GM21423 (cell line): ENCODE measurements around the gene TSPAN18.

ENCODE experiments used
- ATAC-seq: cut with Tn5 transposase; IDR thresholded peaks from one replicate; pipeline ENCODE4 v1.9.1; 2021; ENCODE audit warnings: mild to moderate bottlenecking, moderate library complexity; ENCODE audit not compliant: unreplicated experiment

The TSPAN18 gene

DNA sequence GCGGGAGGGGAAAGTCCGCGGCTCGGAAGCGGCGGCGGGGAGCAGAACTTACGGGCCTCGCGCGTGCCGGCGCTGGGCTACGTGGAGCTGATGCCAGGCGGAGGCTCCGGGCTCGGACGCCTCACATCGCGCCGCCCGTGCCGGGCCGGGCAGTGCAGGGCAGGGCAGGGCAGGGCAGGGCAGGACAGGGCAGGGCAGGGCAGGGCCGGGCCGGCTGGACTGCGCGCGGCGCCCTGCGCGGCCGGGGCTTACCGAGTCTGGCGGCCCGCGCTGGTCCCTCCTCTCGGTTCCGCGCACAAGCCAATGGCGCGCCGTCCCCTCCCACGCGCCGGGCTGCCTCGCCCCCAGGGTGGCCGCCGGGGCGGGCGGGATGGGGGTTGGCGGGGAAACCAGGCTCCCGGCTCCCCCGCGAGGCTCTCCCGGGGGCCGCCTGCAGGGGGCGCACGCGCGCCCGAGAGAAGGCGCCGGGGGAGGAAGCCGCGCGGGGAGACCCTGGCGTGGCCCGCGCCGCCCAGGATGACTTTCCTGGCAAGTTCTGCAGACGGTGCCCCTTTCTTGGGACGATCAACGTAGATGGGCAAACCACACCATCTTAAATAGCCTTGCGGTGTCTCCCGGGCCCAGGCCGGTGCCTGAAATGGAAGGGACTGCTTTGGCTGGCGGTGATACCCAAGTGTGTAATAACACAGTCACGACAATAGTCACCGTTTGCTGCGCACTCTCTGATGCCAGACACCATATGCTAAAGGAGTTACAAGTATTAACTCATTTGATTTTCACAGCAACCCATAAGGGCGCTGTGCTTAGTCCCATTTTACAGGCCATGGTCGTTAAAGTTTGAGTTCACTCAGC, 224.1 kb downstream of the TSPAN18 start, which contains the start of gene TP53I11:
TP53I11 (minus strand) TSS at position 259 of the 852 bp plus-strand sequence. CDS start 12,548 bp downstream, outside the sequence.
- no peak for ATAC-seq

DNA sequence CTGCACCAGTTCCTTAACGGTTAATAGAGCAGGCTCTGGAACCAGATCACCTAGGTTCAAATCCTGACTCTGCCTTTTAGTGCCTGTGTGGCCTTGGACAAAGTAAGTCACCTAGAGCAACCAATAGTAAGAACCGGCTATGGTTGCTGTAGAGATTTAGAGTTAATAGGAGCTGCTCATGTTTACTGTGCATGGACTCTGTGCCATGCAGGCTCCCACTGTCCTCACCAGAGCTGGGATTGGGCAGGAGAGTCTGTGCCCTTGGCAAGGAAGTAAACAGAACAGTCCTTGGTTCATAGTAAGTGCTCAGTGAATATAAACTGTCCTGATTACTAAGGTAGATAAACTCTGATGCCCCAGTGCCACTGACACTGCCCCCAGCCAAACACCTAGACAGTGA, 225.3 kb downstream of the TSPAN18 start:
- no peak for ATAC-seq

DNA sequence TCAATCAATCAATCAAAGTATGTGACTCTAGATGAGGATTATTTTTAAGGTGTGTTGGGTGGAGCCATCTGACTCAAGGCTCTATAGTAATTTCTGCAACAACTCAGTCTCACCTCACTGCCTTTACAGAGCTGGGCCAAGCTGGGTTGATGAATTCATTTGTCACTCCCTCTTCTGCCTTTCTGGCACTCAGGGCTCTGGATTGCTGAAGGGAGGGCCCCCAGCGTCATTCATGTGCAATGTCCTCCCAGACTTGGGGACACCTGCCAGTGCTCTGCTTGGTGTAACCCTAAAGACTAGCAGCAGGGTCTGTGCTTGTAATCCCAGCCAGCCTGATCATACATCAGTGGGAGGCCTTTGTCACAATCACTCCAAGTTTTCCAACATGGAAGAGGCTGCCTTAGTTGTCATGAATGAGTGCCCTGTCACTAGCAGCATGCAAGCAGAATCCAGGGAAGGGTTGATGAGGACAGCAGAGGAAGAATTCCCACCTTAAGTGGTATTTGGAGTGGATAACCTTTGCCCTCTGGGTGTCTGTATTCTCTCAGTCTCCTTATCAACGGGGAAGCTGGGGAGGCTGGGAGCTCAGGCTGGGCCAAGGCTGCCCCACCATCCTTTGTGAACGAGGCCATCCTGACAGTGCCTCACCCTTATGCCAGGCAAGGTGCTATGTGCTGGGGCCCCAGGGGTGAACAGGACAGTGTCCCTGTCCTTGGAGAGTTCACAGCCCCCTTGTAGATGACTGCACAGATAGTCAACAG, 225.9 kb downstream of the TSPAN18 start:
- no peak for ATAC-seq

DNA sequence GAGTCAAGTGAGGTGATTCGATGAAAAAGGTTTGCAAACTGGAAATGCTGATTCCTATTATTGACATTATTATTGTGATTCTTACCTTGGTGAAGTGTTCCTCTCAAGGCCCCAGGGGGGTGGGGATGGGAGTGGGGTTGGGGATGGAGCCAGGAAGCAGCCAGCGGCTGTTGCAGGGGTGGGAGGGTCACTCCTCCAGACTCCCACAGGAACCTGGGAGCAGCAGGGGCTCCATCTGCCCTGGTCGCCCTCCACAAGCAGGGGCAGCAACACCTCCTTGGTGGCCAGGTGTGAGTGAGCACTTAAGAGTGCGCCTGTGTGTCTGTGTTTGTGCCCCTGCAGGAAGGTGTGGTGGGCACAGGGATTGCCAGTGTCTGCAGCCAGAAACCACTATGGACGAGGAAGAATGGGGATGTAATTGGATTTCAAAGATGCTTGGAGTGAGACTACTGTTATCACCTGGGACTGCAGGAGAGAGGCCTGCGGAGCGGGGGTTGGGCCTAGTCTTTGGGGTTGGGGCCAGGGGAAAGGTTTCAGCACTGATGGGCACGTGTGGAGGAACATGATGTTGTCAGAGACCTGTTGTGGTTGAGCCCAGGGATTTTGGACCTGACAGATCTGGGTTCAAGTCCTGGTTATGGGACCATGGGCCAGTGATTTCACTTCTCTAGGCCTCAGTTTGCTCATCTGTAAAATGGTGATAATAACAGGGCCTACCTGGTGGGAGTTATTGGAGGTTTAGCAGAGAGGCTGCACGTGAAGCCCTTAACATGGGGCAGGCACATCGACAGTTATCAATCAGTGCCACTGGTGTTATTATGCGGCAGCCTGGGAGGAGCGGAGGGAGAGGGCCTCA, 227.5 kb downstream of the TSPAN18 start:
- no peak for ATAC-seq

DNA sequence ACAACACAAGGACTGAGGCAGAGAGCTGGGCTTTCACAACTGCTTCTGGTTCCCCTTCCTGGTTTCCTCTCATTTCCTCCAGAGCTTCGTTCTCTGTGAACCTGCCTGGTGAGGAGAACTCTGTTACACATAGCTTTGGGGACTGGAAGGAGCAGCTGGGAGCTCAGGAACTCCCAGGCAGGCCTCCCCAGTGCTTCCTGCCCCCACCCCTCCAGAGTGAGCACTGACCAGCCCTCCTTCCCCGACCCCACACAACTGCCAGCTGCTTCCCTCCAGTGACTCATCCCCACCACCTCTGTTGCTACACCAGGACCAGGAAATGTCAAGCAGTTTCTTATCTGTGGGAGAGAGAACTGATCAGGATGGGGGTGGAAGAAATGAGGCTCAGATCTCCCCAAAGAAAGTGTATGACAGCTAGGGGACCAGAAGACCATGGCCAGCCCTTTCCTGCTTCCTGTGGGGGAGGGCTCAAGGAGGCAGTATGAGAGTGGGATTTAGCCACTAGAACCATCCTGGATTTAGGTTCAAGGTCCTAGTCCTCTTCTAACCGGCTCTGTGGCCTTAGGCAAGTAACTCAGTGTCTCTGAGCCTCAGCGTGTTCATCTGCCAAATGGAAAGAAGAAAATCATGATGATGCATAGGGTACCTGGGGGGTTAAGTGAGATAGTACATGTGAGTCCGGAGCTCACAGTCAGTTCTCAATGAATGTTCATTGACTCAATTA, 228.4 kb downstream of the TSPAN18 start:
- no peak for ATAC-seq

DNA sequence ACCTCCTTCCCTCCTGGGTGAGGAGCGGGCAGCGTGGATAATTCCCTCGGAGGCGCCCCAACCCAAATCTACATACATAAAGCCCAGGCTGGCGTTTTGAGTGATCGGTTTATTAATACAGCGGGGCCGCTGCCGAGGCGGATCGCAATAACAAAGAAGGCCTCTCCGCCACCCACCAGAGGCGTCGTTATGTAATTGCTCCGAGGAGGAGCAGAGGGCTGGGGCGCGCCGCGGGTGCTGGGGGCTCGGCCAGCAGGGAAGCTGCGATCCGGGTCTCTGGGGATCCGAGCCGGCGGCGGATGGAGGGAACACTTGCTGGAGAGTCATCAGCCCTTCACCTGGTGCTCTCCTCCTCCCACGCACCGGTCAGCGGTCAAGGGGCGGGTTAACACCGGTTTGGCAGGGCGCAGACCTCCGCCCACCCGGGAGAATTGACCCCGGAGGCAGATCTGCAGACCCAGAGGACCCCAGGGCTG, 230.3 kb downstream of the TSPAN18 start:
- no peak for ATAC-seq

DNA sequence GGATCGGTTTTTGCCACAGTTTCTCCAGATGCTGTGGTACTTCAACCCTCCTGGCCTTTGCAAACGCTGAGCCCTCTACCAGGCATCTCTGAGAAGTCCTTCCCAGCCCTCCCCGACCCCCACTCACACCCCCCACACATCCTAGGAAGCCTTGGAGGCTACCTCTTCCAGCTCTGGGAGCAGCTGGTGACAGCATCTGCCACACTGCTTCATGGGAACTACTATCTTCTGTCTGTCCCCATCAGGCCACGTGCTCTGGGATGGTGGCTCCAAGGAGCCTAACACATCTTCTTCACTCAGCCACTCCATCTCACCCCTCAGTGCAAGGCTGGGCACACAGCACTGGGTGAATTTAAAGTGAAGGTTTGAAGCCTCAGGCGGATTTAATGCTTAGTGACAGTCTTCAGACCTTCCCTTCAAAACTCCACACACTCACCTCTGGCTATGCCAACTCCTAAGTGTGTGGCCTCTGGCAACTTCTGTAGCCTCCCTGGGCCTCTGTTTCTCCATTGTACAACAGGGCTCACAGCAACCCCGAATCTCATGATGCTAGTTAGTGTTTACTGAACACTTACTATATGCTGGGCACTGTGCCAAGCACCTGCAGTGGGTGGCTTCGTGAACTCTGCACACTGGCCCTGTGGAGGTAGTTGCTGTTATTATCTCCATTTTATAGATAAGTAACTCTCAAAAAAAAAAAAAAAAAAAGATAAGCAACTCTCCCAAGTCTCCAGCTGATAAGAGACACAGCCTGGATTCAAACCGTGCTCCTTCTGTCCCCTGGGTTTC, 231.2 kb downstream of the TSPAN18 start:
- no peak for ATAC-seq

DNA sequence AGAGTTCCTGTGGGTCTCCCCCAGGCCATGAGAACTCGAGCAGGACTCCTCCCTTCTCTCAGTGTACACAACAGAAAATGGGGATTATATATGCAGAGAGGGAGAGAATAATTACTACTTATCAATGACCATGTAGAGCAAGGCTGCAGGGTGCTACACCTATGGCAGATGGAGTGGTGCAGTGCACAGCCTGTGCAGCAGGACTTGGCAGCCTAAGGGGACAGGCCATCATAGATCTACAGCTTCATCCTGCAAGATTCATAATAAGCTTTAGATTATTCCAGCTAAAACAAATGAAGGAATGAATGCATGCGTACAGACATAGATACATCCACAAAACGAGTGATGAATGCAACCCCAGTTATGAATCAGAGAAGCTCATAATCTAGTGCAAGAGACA, 232.3 kb downstream of the TSPAN18 start:
- ATAC-seq, result no peak

DNA sequence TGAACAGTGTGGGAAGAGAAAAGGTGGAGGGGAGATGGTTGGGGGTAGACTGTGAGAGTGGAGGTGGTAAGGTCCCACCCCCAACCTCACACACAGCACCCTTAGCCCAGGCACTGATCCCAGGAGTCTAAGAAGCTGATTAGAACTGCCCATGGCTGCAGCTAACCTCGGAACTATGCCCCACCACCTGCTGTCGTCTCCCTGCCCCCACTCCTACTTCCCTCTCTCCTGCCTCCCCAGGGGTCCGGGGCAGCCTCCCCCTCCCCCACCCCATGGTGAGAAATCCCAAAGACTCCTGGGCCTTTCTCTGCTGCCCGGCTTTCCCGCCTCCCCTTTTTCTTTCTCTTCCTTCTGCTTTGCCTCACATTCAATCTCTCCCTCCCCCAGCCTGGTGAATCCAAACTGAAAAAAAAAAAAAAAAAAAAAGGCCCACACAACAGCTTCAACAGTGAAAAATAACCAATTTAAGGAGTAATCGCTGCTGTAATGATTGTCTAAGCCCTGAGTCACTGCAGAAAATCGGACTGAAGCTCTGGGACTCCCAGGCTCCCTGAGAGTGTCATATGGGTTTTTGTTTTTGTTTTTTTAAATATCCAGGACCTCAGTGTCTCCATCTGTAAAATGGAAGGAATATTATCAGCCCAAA, 233.6 kb downstream of the TSPAN18 start:
- ATAC-seq, result no peak

DNA sequence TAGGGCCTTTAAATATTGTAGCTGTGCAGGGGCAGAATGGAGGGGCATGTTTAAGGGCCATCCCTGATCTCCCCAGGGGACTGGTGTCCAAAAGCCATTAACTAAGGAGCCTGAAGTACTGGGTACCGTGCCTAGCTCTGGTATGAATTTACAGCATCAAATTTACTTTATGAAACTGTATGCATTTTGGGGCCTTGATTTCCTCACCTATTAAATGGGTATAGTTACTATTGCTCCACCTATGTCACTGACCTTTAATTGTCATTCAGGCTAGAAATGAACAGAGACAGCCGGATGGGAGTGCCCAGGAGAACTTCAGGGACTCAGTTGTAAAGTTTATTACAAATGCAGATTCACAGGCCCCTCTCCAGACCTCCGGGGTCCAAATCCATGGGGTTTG, 235.7 kb downstream of the TSPAN18 start:
- ATAC-seq, result no peak

DNA sequence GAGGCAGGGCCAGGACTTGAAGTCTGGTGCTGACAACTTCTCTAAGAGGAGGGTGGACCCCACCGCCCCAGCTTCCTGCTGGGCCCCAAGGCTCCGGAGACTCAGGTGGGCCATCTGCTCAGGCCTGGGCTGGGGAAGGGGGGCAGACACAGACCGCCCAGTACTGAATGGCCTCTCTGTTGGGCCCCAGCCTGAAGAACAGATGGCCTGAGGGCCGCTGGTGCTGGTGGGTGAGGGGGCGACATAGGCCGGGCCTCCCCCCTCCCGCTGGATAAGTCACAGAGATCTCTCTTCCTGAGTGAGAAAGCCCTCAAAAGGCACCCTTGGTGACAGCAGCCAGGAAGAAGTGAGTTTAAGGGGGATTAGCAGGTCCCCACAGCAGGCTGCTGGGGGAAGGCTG, 236.4 kb downstream of the TSPAN18 start:
- no peak for ATAC-seq

DNA sequence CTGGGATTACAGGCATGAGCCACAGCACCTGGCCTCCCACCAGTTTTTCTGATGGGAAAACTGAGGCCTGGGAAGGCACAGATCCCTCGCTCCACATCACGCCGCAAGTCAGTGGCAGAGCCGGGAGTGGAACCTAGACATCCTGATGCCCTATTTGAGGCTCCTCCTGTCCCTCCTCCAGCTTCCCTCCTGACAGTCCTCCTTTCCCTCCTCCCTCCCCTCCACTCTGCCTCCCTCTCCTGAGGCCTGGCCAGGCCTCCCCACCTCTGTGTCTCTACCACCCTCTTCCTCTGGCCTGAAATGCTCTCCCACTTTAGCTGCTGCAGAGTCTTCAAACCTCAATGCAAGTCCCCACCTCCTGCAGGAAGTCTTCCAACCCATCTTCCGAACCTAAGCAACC, 237.2 kb downstream of the TSPAN18 start:
- no peak for ATAC-seq

DNA sequence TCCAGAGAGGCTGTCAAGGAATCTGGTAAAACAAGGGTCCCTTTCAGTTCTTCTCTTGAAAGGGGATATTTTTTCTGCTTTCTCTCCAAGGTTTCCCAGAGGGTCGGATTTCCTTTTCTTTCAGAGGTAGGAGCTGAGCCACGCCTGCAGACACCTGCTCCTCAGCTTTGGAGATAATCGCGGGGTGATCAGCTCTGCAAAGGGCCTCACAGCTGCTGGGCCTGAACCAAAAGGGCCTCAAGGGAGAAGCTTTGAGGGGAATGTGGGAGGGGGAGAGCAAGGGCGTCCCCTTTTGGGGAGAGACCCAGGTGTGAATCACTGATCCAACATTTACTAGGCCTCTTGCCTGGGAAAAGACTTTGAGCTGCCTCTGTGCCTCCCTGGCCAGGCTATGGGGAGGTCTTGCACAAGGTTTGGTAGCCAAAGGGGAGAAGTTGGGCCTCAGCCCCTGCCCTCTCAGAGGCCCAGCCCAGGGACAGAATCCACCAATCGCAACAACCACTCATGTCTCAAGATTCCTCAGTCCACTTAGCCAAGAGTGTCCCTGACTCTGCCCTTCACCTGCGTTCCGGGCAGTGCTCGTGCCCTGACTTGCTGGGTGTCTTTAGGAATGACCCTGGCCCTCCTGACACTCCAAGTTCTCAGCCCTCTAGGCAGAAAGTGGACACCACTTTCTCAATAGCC, 237.9 kb downstream of the TSPAN18 start:
- ATAC-seq, result no peak

DNA sequence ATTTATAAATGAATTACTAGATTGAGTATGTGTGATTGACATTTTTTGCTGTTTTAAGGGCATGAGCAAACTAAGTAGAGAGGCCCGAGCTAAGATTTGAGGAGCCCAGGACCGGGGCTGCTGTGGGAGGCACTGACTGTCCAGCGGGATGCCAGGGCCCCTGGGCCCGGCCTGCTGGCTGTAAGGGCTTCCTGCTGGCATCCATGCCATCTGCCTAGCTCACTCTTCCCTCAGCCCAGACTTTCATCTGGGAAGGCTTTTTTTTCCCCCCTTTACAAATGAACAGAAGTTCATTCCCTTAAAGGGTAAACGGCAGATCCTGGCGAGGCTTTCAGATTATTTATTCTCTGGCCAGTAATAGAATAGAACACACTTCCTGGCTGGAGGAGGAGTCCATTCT, 239.9 kb downstream of the TSPAN18 start:
- no peak for ATAC-seq

DNA sequence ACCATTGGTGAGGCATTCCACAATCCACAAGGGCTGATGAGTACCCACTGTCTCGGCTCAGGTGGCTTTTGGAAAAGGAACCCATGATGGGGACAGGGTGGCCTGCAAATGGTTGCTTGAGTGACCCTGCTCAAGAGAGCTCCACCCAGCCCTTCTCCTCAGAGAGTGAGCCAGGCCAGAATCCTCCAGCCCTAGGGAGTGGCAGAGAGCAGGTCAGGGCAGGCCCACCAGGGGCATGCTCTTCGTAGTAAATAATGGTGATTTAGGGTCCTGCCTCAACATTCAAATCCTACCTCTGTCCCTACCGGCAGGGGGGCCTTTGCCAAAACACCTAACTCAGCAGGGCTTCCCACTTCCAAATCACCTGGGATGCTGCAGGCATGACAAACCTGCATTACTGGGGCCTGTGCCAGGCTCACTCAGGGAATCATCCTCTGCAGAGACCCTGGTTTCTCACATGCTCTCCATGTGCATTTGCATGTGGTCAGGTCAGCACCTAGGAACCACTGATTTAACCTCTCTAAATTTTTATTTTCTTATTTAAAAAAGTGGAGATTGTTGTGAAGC, 241.3 kb downstream of the TSPAN18 start:
- no peak for ATAC-seq

DNA sequence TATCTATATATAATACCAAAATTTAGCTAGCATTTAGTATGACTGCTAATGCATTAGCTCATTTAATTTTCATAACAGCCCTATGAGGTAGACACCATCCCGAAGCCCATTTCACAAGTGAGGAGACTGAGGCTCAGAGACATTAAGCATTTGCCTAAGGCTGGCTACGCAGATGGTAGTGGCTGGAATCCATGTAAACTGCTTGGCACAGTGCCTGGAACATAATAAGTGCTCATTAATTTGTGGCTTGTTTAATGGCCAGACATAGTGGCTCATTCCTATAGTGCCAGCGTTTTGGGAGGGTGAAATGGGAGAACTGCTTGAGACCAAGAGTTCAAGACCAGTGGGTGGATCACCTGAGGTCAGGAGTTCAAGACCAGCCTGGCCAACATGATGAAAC, 241.7 kb downstream of the TSPAN18 start:
- no peak for ATAC-seq

DNA sequence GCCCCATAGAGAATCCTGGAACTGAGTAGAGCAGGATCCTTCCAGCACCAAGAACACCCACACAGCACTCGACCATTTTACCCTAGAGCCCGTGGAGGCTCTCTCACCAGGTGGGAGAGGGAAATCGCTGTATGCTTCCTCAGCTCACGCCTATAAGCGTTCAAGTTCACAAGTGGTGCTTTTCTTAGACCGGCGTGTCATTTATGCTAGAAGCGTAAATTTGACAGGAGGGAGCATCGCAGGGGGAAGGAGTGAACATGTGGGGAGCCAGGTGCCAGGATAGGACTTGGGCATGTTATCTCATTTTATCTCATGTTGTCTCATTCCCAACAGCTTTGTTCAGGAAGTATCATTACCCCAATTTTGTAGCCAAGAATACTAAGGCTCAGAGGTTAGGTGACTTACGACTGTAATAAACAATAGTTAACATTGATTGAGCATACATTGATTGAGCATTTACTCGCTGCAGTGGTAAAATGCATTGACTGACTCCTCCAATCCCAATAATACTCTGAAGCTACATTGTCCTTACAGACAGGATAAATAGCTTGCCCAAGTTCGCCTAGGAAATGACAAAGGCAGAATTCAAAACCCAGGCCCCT, 243.0 kb downstream of the TSPAN18 start:
- ATAC-seq, result no peak

DNA sequence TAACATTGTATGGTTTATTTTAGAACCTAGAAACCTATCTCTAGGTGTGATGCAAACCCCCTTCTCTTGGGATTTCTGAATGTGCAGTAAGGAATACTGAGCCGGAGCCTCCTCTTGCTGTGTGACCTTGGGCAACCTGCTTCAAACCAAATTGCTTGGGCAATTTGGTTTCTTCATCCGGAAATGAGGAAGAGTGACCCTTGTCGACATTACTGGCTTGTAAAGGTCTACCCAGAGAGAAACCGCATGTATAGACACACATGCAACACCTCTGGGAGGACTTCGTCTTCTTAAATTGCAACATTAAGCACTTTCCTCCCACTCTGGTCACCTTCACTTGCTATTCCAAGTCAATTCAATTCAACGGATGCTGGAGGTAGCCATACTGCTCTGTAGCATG, 243.5 kb downstream of the TSPAN18 start:
- ATAC-seq, result no peak
